ENCODE results near the gene AKT3.

DNA sequence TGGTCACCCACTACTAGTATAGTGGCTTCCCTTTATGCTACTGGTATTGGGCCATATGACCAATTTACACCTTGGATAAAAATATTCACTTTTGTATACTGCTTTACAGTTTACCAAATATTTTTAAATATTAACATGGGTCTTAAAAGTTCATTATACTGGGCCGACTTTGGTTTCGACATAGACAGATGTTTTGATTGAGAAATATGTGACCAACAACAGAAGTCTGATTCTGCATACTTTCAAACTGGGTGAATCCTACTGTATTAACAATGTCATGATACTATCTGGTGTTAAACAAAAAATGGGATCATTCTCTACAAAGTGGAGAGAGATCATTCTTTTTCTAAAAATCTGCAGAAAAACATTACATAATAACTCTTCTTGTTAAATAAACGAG, 134.8 kb downstream of the AKT3 start:
- TF ChIP-seq POLR2A (IDR thresholded peaks at IDR 0.05) (no peak), EP300 (IDR thresholded peaks at IDR 0.05) (no peak), POLR2AphosphoS5 (IDR thresholded peaks at IDR 0.05) (no peak)
- TF ChIP-seq, protein P1, sequence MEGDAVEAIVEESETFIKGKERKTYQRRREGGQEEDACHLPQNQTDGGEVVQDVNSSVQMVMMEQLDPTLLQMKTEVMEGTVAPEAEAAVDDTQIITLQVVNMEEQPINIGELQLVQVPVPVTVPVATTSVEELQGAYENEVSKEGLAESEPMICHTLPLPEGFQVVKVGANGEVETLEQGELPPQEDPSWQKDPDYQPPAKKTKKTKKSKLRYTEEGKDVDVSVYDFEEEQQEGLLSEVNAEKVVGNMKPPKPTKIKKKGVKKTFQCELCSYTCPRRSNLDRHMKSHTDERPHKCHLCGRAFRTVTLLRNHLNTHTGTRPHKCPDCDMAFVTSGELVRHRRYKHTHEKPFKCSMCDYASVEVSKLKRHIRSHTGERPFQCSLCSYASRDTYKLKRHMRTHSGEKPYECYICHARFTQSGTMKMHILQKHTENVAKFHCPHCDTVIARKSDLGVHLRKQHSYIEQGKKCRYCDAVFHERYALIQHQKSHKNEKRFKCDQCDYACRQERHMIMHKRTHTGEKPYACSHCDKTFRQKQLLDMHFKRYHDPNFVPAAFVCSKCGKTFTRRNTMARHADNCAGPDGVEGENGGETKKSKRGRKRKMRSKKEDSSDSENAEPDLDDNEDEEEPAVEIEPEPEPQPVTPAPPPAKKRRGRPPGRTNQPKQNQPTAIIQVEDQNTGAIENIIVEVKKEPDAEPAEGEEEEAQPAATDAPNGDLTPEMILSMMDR (IDR thresholded peaks at IDR 0.05), result no peak

All from suprapubic skin (tissue), 4 donors.